GM18507 (cell line): ENCODE data around the gene THEM5.
"Not testable (repeated sequence)": the region's sequence is repeated elsewhere in the genome, so short reads cannot be mapped to it uniquely, and the experiment has no call there.

Source experiments
- DNase-seq: peaks from one replicate; pipeline ENCODE4 v3.0.0; 2011; ENCODE audit warnings: low read depth; ENCODE audit not compliant: insufficient read length; ENCODE audit errors: extremely low spot score
- FAIRE-seq: peaks from 2 replicates; lab custom pipeline; 2011; peaks lifted over from hg19 to GRCh38; lab: Jason Lieb, UNC

THEM5 gene

GRCh38 chr1:151853411-151853943, at the start of gene THEM5:
THEM5 (minus strand) TSS chr1:151853712; CDS start chr1:151853565, 147 bp downstream.
- no peak for DNase-seq
- no peak for FAIRE-seq

- DNase-seq (no peak), FAIRE-seq (no peak)
These were observed 49.3 kb upstream of the THEM5 start for GRCh38 chr1:151902858-151903257.

- not testable (repeated sequence) for FAIRE-seq, DNase-seq
These were observed 47.3 kb upstream of the THEM5 start for GRCh38 chr1:151900804-151901203.

- DNase-seq (no peak), FAIRE-seq (no peak)
These were observed 45.0 kb upstream of the THEM5 start for GRCh38 chr1:151898519-151898991.

GRCh38 chr1:151897991-151898431, 44.5 kb upstream of the THEM5 start:
- FAIRE-seq (no peak), DNase-seq (no peak)

- no peak for FAIRE-seq
These were observed 39.8 kb upstream of the THEM5 start for GRCh38 chr1:151893176-151893924.

GRCh38 chr1:151892190-151892589, 38.7 kb upstream of the THEM5 start:
- DNase-seq (no peak), FAIRE-seq (no peak)

More at GRCh38 chr1:151893176-151893924, 39.8 kb upstream of the THEM5 start:
- no peak for DNase-seq

GRCh38 chr1:151891512-151891911, 38.0 kb upstream of the THEM5 start:
- no peak for DNase-seq
- no peak for FAIRE-seq

GRCh38 chr1:151888972-151889570, 35.6 kb upstream of the THEM5 start:
- no peak for DNase-seq
- FAIRE-seq = no peak

GRCh38 chr1:151887028-151887427, 33.5 kb upstream of the THEM5 start:
- DNase-seq (no peak), FAIRE-seq (no peak)

GRCh38 chr1:151885479-151885878, 32.0 kb upstream of the THEM5 start:
- FAIRE-seq (no peak), DNase-seq (no peak)

- DNase-seq, FAIRE-seq: not testable (repeated sequence)
These were observed 31.4 kb upstream of the THEM5 start for GRCh38 chr1:151884879-151885278.

- not testable (repeated sequence) for DNase-seq, FAIRE-seq
These were observed 30.9 kb upstream of the THEM5 start for GRCh38 chr1:151884445-151884844.

- not testable (repeated sequence) for FAIRE-seq, DNase-seq
These were observed 30.4 kb upstream of the THEM5 start for GRCh38 chr1:151883898-151884297.

- FAIRE-seq, DNase-seq: not testable (repeated sequence)
These were observed 29.4 kb upstream of the THEM5 start for GRCh38 chr1:151882918-151883317.

GRCh38 chr1:151882466-151882865, 29.0 kb upstream of the THEM5 start:
- FAIRE-seq = no peak
- no peak for DNase-seq

- FAIRE-seq (no peak), DNase-seq (no peak)
These were observed 28.0 kb upstream of the THEM5 start for GRCh38 chr1:151881479-151881878.

- DNase-seq = no peak
These were observed 22.0 kb upstream of the THEM5 start for GRCh38 chr1:151875419-151876097.

GRCh38 chr1:151872776-151873175, 19.3 kb upstream of the THEM5 start:
- DNase-seq, FAIRE-seq: not testable (repeated sequence)

More at GRCh38 chr1:151875419-151876097, 22.0 kb upstream of the THEM5 start:
- FAIRE-seq = no peak
